NCI-H2029 treated with DMSO at 0.1 percent for 48 hours (cell line): ENCODE data around the gene NPNT.

Experiments
- DNase-seq: peaks from one replicate; lab custom pipeline; 2025; lab: John Stamatoyannopoulos, UW

The NPNT gene

GRCh38 chr4:105970371-105970770 is 75.1 kb downstream of the NPNT start:
- no peak for DNase-seq

- no peak for DNase-seq
These were observed 75.8 kb downstream of the NPNT start for GRCh38 chr4:105971036-105971435.

DNA sequence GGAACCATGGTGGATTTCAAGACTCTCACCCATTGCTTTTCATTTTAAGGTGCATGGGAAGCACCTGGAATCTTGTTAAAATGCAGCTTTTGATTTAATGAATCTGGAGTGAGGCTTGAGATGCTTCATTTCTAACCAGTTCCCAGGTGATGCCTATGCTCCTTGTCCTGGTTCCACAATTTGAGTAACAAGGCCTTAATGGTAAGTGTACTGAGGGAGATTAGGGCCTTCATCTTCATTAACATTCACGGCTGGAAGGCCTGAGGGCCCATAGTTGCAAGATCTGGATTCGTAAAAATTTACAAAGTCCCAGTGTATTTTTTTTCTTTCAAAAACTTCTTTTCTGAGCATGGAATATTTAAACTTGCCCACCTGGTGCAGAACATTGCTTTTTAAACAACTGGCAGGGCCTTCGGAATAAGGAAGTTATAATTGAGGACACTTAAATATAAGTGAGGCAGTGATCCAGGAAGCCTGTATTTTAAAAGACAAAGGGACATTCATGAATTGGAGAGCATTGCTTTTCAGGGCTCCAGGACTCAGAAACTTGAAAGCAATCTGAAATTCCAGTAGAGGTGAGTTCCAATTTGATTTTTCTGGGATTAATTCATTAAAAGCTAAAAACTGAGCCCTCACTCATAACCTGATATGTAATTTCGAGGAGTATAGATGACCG is 77.8 kb downstream of the NPNT start:
- no peak for DNase-seq

DNA sequence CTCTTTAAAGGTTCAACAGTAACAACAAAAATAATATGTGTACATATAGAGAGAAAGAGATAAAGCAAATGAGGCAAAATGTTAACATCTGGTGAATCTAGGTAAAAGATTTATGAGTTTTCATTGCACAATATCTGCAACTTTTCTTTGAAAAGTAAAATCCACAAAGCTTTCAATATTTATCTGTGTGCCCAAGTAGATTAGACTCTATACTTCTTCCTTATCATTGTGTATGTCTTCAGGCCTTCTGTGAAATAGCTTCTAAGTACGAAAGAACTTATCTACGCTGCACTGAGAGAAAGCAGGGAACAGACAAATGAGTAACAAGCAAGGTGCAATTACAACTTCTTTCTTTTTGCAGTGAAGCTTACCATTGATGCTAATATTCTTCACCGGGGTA is 81.6 kb downstream of the NPNT start:
- no peak for DNase-seq

DNA sequence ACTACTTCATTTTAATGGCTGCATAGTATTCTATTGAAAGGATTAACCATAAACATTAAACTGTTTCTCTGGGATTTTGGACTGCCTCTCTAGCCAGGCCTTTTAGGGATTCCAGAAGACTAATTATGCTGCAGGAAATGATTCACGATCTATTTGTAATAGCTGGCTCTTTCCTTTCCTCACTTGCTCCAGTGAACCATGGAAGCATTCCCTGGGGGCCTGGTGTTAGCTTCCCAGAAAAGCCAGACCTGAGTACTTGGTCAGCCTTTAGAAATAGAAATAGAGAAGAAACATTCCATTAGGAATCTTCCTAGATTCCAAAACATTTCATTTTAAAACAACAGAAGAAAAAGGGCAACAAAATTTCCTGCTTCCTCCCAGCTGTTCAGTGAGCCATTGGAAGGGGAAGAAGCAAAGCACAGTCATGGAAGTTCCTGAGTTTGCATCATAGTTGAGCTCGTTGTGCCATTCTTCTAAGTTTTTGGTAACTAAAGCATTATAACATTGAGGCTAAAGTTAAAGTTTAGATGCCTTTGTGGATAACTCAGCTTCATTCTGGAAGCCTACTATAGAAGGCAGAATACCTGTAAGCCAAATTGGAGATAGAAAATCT is 83.5 kb downstream of the NPNT start:
- DNase-seq = no peak

DNA sequence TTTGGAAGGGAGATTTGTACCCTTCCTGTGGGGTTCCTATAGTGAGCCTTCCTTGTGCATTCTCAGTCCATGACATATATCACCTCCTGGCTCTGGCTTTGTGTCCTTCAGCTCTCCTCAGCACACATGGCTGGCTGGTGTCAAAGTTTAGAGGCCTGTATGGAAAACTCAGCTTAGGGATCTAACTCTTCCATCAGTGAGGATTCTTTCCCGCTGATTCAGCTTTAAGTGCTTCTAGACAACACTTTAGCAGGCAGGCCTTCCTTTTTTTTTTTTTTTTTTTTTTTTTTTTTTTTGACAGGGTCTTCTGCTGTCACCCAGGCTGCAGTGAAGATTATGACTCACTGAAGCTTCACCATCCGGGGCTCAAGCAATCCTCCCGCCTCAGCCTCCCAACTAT is 84.2 kb downstream of the NPNT start:
- no peak for DNase-seq

GRCh38 chr4:105988671-105989070 is 93.4 kb downstream of the NPNT start:
- no peak for DNase-seq

- DNase-seq = no peak
These were observed 94.4 kb downstream of the NPNT start for GRCh38 chr4:105989485-105990242.

GRCh38 chr4:105990933-105991332 is 95.7 kb downstream of the NPNT start:
- DNase-seq = peak; percentile 28

GRCh38 chr4:105991726-105992125 is 96.5 kb downstream of the NPNT start:
- no peak for DNase-seq

- no peak for DNase-seq
These were observed 97.5 kb downstream of the NPNT start for GRCh38 chr4:105992641-105993305.

DNA sequence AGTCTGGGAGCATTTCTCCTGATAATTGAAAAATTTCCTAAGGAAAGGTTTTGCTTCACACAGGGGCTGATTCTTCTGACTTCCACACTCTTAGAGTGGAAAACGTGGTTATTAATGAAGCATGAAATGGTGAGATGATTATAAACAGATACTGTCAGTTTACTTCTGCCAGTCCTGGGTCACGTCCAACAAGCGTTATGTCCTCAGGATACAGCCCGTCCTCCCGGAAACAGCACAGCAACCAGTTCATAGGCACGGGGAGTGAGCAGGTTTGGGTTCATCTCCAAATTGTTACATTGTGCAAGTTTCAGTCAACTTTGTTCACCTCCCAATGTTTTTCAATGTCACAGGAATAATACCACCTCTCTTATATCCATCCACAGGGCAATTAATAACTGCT is 98.8 kb downstream of the NPNT start:
- no peak for DNase-seq

GRCh38 chr4:105994841-105995501 is 99.7 kb downstream of the NPNT start:
- DNase-seq = no peak

GRCh38 chr4:105996845-105997244 is 101.6 kb downstream of the NPNT start:
- no peak for DNase-seq

GRCh38 chr4:105998171-105999063 is 103.1 kb downstream of the NPNT start:
- DNase-seq = no peak

GRCh38 chr4:106002994-106003393 is 107.7 kb downstream of the NPNT start:
- DNase-seq = no peak

- no peak for DNase-seq
These were observed 115.5 kb downstream of the NPNT start for GRCh38 chr4:106010761-106011160.

- DNase-seq = no peak
These were observed 116.1 kb downstream of the NPNT start for GRCh38 chr4:106011387-106011786.

- DNase-seq = no peak
These were observed 122.7 kb downstream of the NPNT start for GRCh38 chr4:106017975-106018374.

DNA sequence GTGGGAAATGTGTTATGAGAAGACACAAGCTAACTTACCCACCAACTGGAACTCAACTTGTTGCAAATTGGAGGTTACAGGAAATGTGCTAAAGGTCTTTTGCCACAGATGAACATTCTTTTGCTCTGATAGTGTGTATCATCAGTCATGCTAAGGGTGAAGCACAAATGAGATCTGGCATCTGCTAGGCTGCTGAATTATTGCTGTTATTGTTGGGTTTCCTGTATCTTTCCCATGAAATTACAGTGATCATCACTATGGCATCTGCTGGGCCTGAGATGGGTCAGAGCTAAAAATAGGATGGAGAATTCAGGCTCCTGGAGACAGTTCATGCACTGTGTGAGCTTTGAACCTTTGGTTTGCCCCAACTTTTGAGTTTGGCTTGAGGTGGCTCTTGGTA is 124.5 kb downstream of the NPNT start:
- no peak for DNase-seq
